ENCODE measurements around the gene ROPN1L. TPM values are rescaled to one million over a fixed set of nuclear protein-coding genes. Genes with fewer than 3 reads are reported as not detected.
"Not testable (repeated sequence)": the region's sequence is repeated elsewhere in the genome, so short reads cannot be mapped to it uniquely, and the experiment has no call there.

The ROPN1L gene
- total RNA-seq, 1 donor from 2014 or later, result not detected

DNA sequence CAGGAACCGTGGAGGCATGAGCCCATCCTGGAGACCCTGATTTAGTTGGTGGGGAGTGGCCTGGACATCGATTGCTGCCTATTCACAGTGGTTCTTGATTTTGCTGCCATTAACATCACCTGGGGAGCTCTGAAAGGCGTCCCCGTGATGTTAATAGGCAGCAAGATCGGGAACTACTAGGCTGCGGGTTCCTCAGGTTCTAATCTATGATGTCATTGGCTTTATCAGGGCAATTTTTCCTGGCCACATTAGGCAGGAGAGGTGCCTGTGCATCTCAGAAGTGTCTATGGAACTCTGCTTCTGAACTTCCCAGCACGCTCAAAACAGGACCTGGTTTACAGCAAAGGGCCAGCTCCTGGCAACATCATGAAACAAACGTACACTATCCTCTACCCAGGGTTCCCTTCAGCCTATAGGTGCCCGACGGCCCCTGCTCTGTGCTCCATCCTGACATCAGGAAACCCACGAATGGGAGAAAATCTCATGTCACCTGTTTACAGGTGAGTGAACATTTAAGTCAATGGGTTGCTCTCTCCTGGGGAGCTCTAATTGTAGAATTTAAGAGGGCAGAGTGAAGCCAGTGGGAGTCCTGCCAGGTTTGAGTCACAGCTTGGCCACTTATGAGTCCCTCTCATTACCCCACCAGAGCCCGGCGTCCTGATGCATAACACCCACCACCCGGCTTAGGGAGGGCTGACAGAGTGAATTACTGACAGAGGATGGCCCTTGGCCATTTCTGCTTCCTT, 49.4 kb downstream of the ROPN1L start:
- Mint-ChIP-seq H3K4me3 (ENCODE audit: unreplicated experiment) (no peak overlapping the region), H3K4me1 (ENCODE audit: low read depth, unreplicated experiment) (no peaks in the 10 kb centered on the region), H3K9me3 (ENCODE audit: unreplicated experiment) (peaks cover 10% of the 10 kb centered on the region), H3K27me3 (ENCODE audit: unreplicated experiment) (peaks cover 8% of the 10 kb centered on the region), H3K27ac (ENCODE audit: unreplicated experiment) (no peak overlapping the region), H3K36me3 (ENCODE audit: unreplicated experiment) (peaks cover 16% of the 10 kb centered on the region)
- no peak for DNase-seq
- TF ChIP-seq, protein P1, sequence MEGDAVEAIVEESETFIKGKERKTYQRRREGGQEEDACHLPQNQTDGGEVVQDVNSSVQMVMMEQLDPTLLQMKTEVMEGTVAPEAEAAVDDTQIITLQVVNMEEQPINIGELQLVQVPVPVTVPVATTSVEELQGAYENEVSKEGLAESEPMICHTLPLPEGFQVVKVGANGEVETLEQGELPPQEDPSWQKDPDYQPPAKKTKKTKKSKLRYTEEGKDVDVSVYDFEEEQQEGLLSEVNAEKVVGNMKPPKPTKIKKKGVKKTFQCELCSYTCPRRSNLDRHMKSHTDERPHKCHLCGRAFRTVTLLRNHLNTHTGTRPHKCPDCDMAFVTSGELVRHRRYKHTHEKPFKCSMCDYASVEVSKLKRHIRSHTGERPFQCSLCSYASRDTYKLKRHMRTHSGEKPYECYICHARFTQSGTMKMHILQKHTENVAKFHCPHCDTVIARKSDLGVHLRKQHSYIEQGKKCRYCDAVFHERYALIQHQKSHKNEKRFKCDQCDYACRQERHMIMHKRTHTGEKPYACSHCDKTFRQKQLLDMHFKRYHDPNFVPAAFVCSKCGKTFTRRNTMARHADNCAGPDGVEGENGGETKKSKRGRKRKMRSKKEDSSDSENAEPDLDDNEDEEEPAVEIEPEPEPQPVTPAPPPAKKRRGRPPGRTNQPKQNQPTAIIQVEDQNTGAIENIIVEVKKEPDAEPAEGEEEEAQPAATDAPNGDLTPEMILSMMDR (IDR thresholded peaks at IDR 0.05; ENCODE audit: partially characterized antibody, unreplicated experiment), result no peak

DNA sequence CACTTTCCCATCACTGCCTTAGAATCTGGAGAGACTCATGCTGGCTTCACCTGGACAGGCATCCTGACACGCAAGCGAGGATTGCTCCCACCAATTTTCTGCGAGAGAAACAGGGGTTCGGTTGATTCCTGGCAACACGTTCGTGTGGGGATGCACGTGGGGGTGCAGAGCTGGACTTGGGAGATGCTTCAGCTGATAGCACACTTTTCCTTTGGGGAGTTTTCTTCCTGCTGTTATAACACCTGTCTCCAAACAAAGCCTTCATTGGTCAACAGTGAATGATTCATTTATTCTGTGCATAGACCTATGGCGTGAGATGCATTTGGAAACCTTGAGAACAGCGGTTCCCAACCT, 50.0 kb downstream of the ROPN1L start:
- Mint-ChIP-seq H3K27ac (ENCODE audit: unreplicated experiment) (no peak overlapping the region), H3K4me1 (ENCODE audit: low read depth, unreplicated experiment) (no peaks in the 10 kb centered on the region), H3K36me3 (ENCODE audit: unreplicated experiment) (peaks cover 19% of the 10 kb centered on the region), H3K9me3 (ENCODE audit: unreplicated experiment) (peaks cover 12% of the 10 kb centered on the region), H3K27me3 (ENCODE audit: unreplicated experiment) (peaks cover 6% of the 10 kb centered on the region), H3K4me3 (ENCODE audit: unreplicated experiment) (no peak overlapping the region)
- no peak for DNase-seq
- TF ChIP-seq, protein P1 (IDR thresholded peaks at IDR 0.05; ENCODE audit: partially characterized antibody, unreplicated experiment), result no peak

DNA sequence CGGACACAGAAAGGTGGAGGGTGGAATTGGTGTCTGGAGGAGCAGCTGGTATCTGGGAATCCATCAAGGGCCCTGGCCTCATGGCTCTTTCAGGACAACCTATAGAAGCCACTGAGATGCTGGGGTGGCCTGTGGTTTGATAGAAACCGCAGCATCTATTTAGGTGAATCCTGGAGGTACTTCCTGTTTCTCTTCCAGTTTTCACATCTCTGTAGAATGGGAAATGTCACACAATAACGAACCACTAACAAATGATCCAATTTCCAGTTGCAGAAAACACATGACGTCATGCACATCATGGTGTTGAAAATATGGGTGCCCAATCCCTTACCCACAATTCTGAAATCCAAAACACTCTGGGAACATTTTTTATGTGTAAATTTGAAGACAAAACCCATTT, 52.2 kb downstream of the ROPN1L start:
- TF ChIP-seq, protein P1 (IDR thresholded peaks at IDR 0.05; ENCODE audit: partially characterized antibody, unreplicated experiment), result no peak
- H3K36me3 Mint-ChIP-seq (ENCODE audit: unreplicated experiment), result peaks cover 19% of the 10 kb centered on the region
- DNase-seq, result no peak
- peaks cover 6% of the 10 kb centered on the region for H3K27me3 Mint-ChIP-seq (ENCODE audit: unreplicated experiment)
- peaks cover 6% of the 10 kb centered on the region for H3K9me3 Mint-ChIP-seq (ENCODE audit: unreplicated experiment)
- no peak overlapping the region for H3K4me3 Mint-ChIP-seq (ENCODE audit: unreplicated experiment)
- no peaks in the 10 kb centered on the region for H3K4me1 Mint-ChIP-seq (ENCODE audit: low read depth, unreplicated experiment)
- no peak overlapping the region for H3K27ac Mint-ChIP-seq (ENCODE audit: unreplicated experiment)

DNA sequence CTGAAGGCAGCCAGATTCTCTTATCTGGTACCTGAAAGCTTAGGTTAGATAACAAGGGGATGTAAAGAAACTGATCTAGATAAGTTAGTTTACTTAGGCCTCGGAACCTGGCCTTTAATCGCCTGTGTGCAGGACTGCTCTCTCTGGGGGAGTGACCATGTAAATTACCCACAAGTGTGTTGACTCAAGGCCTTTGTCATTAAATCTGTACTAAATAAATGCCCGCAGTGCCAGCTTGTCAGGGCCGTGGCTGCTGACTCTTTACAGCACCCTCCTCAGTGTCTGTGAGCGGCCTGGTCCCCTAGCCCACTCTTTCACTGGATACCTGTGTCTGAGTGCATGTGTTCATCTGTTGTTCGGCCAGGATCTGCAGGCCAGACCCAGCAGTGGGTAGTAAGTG, 52.8 kb downstream of the ROPN1L start:
- DNase-seq; H3K9me3 Mint-ChIP-seq (ENCODE audit: unreplicated experiment); H3K4me1 Mint-ChIP-seq (ENCODE audit: low read depth, unreplicated experiment); H3K27ac Mint-ChIP-seq (ENCODE audit: unreplicated experiment); H3K27me3 Mint-ChIP-seq (ENCODE audit: unreplicated experiment); H3K4me3 Mint-ChIP-seq (ENCODE audit: unreplicated experiment): not testable (repeated sequence)
- H3K36me3 Mint-ChIP-seq (ENCODE audit: unreplicated experiment), result peaks cover 19% of the 10 kb centered on the region

DNA sequence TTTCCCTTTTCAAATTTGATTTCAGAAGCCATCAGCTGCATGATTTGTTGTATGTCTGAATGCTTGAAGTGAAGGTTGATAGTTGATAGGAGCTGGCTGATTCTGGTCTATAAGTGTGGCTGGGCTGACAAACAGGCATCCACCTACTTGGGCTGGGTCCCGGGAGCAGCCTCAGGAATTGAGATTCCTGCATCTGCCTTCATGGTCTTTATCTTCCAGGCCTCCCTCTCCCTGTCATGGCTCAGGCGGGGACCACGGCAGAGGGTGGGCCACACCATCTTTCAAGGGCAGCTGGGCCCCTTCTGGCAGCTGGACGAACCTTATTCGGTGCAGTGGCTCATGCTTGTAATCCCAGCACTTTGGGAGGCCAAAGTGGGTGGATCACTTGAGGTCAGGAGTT, 55.9 kb downstream of the ROPN1L start:
- Mint-ChIP-seq H3K27ac (ENCODE audit: unreplicated experiment) (no peak overlapping the region), H3K27me3 (ENCODE audit: unreplicated experiment) (peaks cover 2% of the 10 kb centered on the region), H3K4me1 (ENCODE audit: low read depth, unreplicated experiment) (peaks cover 12% of the 10 kb centered on the region), H3K36me3 (ENCODE audit: unreplicated experiment) (peaks cover 19% of the 10 kb centered on the region), H3K9me3 (ENCODE audit: unreplicated experiment) (peaks cover 5% of the 10 kb centered on the region), H3K4me3 (ENCODE audit: unreplicated experiment) (no peak overlapping the region)
- TF ChIP-seq, protein P1 (IDR thresholded peaks at IDR 0.05; ENCODE audit: partially characterized antibody, unreplicated experiment), result no peak
- no peak for DNase-seq

All from glutamatergic neuron (in vitro differentiated cells).